HEK293 (cell line): ENCODE measurements around the gene YIPF4.

Experiments used
- CTCF ChIA-PET: fragments of 350-600 bp; formaldehyde crosslinking; extraction: SDS; loops from one replicate; lab custom pipeline; 2021; ENCODE audit warnings: antibody characterized with exemption; lab: Yijun Ruan, JAX
- POLR2A ChIA-PET: fragments of 300-600 bp; formaldehyde crosslinking; extraction: SDS; loops from one replicate; lab custom pipeline; 2020; ENCODE audit warnings: antibody characterized with exemption, inconsistent platforms; lab: Yijun Ruan, JAX
- H3K27ac ChIP-seq: fragments of 200-500 bp; sonication (Bioruptor generic); 2 replicates; pipeline ENCODE4 v1.5.1; 2014; ENCODE audit warnings: low read depth, low read length, control low read depth, inconsistent platforms; ENCODE audit errors: extremely low read depth
- H3K36me3 ChIP-seq, 2 experiments: fragments of 200-500 bp in 1 of 2; sonication (Bioruptor generic) in 1 of 2; 1 replicate in 1 of 2; 2 replicates in 1 of 2; pipeline ENCODE4 v1.5.1; 2014 to 2017; ENCODE audit warnings: inconsistent platforms in 2 of 2, low read length in 2 of 2; ENCODE audit not compliant: control insufficient read depth in 2 of 2, insufficient read depth in 1 of 2
- H3K4me1 ChIP-seq: fragments of 200-500 bp; sonication (Bioruptor generic); 2 replicates; pipeline ENCODE4 v1.5.1; 2014; ENCODE audit warnings: mild to moderate bottlenecking, low read length, inconsistent platforms; ENCODE audit not compliant: control insufficient read depth, insufficient read depth
- H3K4me3 ChIP-seq: 2 replicates; pipeline ENCODE4 v1.5.1; 2011; ENCODE audit warnings: low read depth, mild to moderate bottlenecking, control low read depth, low read length, moderate library complexity
- H3K9me3 ChIP-seq: fragments of 200-500 bp; sonication (Bioruptor generic); 2 replicates; pipeline ENCODE4 v1.5.1; 2014; ENCODE audit warnings: low read depth, low read length, inconsistent platforms; ENCODE audit not compliant: control insufficient read depth, insufficient read depth
- BCL11B ChIP-seq: fragments of 450-650 bp; formaldehyde crosslinking; IDR thresholded peaks from 2 replicates; pipeline ENCODE4 v1.5.1; 2016; ENCODE audit warnings: low read depth, missing biosample characterization, missing genetic modification characterization
- IKZF3 ChIP-seq: fragments of 450-650 bp; IDR thresholded peaks from 2 replicates; pipeline ENCODE4 v1.5.0; 2018; ENCODE audit warnings: missing biosample characterization, mild to moderate bottlenecking, missing genetic modification characterization, moderate library complexity
- KLF9 ChIP-seq: fragments of 450-650 bp; formaldehyde crosslinking; IDR thresholded peaks from 2 replicates; pipeline ENCODE4 v1.5.1; 2016; ENCODE audit warnings: missing biosample characterization, missing genetic modification characterization, low read depth
- MEIS1 ChIP-seq: sonication (generic); formaldehyde crosslinking; IDR thresholded peaks from 2 replicates; pipeline ENCODE4 v1.8.1; 2022; ENCODE audit warnings: missing genetic modification reagents, mild to moderate bottlenecking, borderline replicate concordance
- REST ChIP-seq: fragments of 450-650 bp; formaldehyde crosslinking; IDR thresholded peaks from 2 replicates; pipeline ENCODE4 v1.5.1; 2016; ENCODE audit warnings: missing biosample characterization, missing genetic modification characterization
- SP2 ChIP-seq: fragments of 450-650 bp; formaldehyde crosslinking; IDR thresholded peaks from 2 replicates; pipeline ENCODE4 v1.5.1; 2016; ENCODE audit warnings: missing biosample characterization, missing genetic modification characterization
- SP3 ChIP-seq: fragments of 450-650 bp; formaldehyde crosslinking; IDR thresholded peaks from 2 replicates; pipeline ENCODE4 v1.5.1; 2016; ENCODE audit warnings: missing biosample characterization, missing genetic modification characterization
- SP7 ChIP-seq: fragments of 450-650 bp; formaldehyde crosslinking; IDR thresholded peaks from 2 replicates; pipeline ENCODE4 v1.5.1; 2016; ENCODE audit warnings: missing biosample characterization, missing genetic modification characterization
- YY1 ChIP-seq: fragments of 450-650 bp; formaldehyde crosslinking; IDR thresholded peaks from 2 replicates; pipeline ENCODE4 v1.5.1; 2018; ENCODE audit warnings: missing biosample characterization, missing genetic modification characterization
- ZBTB10 ChIP-seq: fragments of 450-650 bp; formaldehyde crosslinking; IDR thresholded peaks from 2 replicates; pipeline ENCODE4 v1.5.1; 2016; ENCODE audit warnings: missing biosample characterization, missing genetic modification characterization
- ZFP3 ChIP-seq: fragments of 450-650 bp; formaldehyde crosslinking; IDR thresholded peaks from 2 replicates; pipeline ENCODE4 v1.5.1; 2016; ENCODE audit warnings: low read depth, missing biosample characterization, missing genetic modification characterization
- ZNF132 ChIP-seq: fragments of 450-650 bp; formaldehyde crosslinking; IDR thresholded peaks from 2 replicates; pipeline ENCODE4 v1.5.1; 2017; ENCODE audit warnings: missing biosample characterization, missing genetic modification characterization, borderline replicate concordance
- ZNF16 ChIP-seq: fragments of 450-650 bp; formaldehyde crosslinking; IDR thresholded peaks from 2 replicates; pipeline ENCODE4 v1.5.1; 2016; ENCODE audit warnings: low read depth, missing biosample characterization, missing genetic modification characterization
- ZNF169 ChIP-seq: fragments of 450-650 bp; formaldehyde crosslinking; IDR thresholded peaks from 2 replicates; pipeline ENCODE4 v1.5.1; 2016; ENCODE audit warnings: missing biosample characterization, missing genetic modification characterization
- ZNF280D ChIP-seq: fragments of 450-650 bp; formaldehyde crosslinking; IDR thresholded peaks from 2 replicates; pipeline ENCODE4 v1.5.1; 2016; ENCODE audit warnings: missing biosample characterization, missing genetic modification characterization
- ZNF514 ChIP-seq: fragments of 450-650 bp; formaldehyde crosslinking; IDR thresholded peaks from 2 replicates; pipeline ENCODE4 v1.5.1; 2016; ENCODE audit warnings: missing biosample characterization, missing genetic modification characterization
- ZNF548 ChIP-seq: fragments of 450-650 bp; formaldehyde crosslinking; IDR thresholded peaks from 2 replicates; pipeline ENCODE4 v1.5.1; 2016; ENCODE audit warnings: missing biosample characterization, missing genetic modification characterization
- ZNF626 ChIP-seq: fragments of 450-650 bp; sonication (Bioruptor Pico); formaldehyde crosslinking; IDR thresholded peaks from 2 replicates; pipeline ENCODE4 v1.5.1; 2018; ENCODE audit warnings: missing biosample characterization, missing genetic modification characterization, inconsistent platforms
- ZNF658 ChIP-seq: fragments of 450-650 bp; formaldehyde crosslinking; IDR thresholded peaks from 2 replicates; pipeline ENCODE4; 2016; ENCODE audit warnings: missing biosample characterization, missing genetic modification characterization
- ZSCAN4 ChIP-seq: fragments of 450-650 bp; formaldehyde crosslinking; IDR thresholded peaks from 2 replicates; pipeline ENCODE4 v1.5.1; 2017; ENCODE audit warnings: missing biosample characterization, missing genetic modification characterization
- TF ChIP-seq, protein P1 (sequence below): IDR thresholded peaks from 2 replicates; pipeline ENCODE4 v1.6.1; 2011; ENCODE audit warnings: mild to moderate bottlenecking, low read depth, low read length, borderline replicate concordance

Gene YIPF4

GRCh38 chr2:32228181-32228580, 49.5 kb upstream of the YIPF4 start:
- H3K36me3 ChIP-seq: peaks cover 5 to 28% of the 10 kb centered on the region in 2 experiments; a peak in 2 of 3 replicates
- ChIA-PET CTCF (no interaction called here), POLR2A (no interaction called here)
- no peak for TF ChIP-seq ZBTB10
- no peak for TF ChIP-seq ZNF548 (tag by site-specific recombination)
- no peak for TF ChIP-seq ZNF169 (tag by site-specific recombination)
- no peak overlapping the region for H3K27ac ChIP-seq
- H3K4me3 ChIP-seq: no peak overlapping the region
- H3K9me3 ChIP-seq: no peaks in the 10 kb centered on the region
- no peaks in the 10 kb centered on the region for H3K4me1 ChIP-seq

- TF ChIP-seq ZNF658 (tag by site-specific recombination) (no peak), ZFP3 (tag by site-specific recombination) (no peak), ZNF280D (tag by site-specific recombination) (no peak), SP7 (tag by site-specific recombination) (no peak), SP2 (tag by site-specific recombination) (no peak), BCL11B (tag by site-specific recombination) (no peak), YY1 (tag by site-specific recombination) (no peak), IKZF3 (tag by site-specific recombination) (no peak), ZNF16 (tag by site-specific recombination) (no peak), ZNF132 (tag by site-specific recombination) (no peak), ZNF626 (tag by site-specific recombination) (no peak)
- H3K9me3 ChIP-seq: no peaks in the 10 kb centered on the region
- ChIA-PET CTCF (no interaction called here), POLR2A (no interaction called here)
- H3K4me1 ChIP-seq: no peaks in the 10 kb centered on the region
- peaks cover 0 to 16% of the 10 kb centered on the region in 2 experiments; a peak in 1 of 3 replicates for H3K36me3 ChIP-seq
- H3K4me3 ChIP-seq: no peak overlapping the region
- H3K27ac ChIP-seq: no peak overlapping the region
Measured at GRCh38 chr2:32229635-32230034, 48.1 kb upstream of the YIPF4 start.

- H3K27ac ChIP-seq: no peak overlapping the region
- no peaks in the 10 kb centered on the region for H3K4me1 ChIP-seq
- H3K36me3 ChIP-seq: peaks cover 0 to 5% of the 10 kb centered on the region in 2 experiments; a peak in 1 of 3 replicates
- no peak overlapping the region for H3K4me3 ChIP-seq
- POLR2A ChIA-PET: no interaction called here
- H3K9me3 ChIP-seq: no peaks in the 10 kb centered on the region
- CTCF ChIA-PET: no interaction called here
- no peak for TF ChIP-seq ZSCAN4
- no peak for TF ChIP-seq ZNF514 (tag by site-specific recombination)
- TF ChIP-seq MEIS1 (CRISPR knock-in tag): no peak
- no peak for TF ChIP-seq ZNF169 (tag by site-specific recombination)
- no peak for TF ChIP-seq REST (tag by site-specific recombination)
- TF ChIP-seq SP3 (tag by site-specific recombination): no peak
- TF ChIP-seq, protein P1, sequence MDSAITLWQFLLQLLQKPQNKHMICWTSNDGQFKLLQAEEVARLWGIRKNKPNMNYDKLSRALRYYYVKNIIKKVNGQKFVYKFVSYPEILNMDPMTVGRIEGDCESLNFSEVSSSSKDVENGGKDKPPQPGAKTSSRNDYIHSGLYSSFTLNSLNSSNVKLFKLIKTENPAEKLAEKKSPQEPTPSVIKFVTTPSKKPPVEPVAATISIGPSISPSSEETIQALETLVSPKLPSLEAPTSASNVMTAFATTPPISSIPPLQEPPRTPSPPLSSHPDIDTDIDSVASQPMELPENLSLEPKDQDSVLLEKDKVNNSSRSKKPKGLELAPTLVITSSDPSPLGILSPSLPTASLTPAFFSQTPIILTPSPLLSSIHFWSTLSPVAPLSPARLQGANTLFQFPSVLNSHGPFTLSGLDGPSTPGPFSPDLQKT: no peak
- no peak for TF ChIP-seq KLF9 (tag by site-specific recombination)
Measured at GRCh38 chr2:32231959-32232358, 45.7 kb upstream of the YIPF4 start.
